GM13977 (cell line): ENCODE measurements around the gene PACS1.
"Not testable (repeated sequence)": the region's sequence is repeated elsewhere in the genome, so short reads cannot be mapped to it uniquely, and the experiment has no call there.

Experiments used
- DNase-seq: peaks from one replicate; pipeline ENCODE4 v3.0.0; 2012; ENCODE audit warnings: low spot score
- CTCF ChIP-seq: IDR thresholded peaks from 2 replicates; pipeline ENCODE4 v1.5.1; 2012; ENCODE audit warnings: mild to moderate bottlenecking, control low read depth; ENCODE audit not compliant: insufficient read depth; ENCODE audit errors: extremely low read depth, missing control alignments
- in situ Hi-C: fragments of 300-500 bp; cut with MboI; formaldehyde crosslinking; loops from one replicate; pipeline ENCODE4 v1.12.0; 2022; ENCODE audit warnings: low sequenced_read_pairs, low pct_unique_long_range_greater_than_20kb, mixed read lengths, inconsistent platforms; ENCODE audit not compliant: unreplicated experiment

The PACS1 gene

DNA sequence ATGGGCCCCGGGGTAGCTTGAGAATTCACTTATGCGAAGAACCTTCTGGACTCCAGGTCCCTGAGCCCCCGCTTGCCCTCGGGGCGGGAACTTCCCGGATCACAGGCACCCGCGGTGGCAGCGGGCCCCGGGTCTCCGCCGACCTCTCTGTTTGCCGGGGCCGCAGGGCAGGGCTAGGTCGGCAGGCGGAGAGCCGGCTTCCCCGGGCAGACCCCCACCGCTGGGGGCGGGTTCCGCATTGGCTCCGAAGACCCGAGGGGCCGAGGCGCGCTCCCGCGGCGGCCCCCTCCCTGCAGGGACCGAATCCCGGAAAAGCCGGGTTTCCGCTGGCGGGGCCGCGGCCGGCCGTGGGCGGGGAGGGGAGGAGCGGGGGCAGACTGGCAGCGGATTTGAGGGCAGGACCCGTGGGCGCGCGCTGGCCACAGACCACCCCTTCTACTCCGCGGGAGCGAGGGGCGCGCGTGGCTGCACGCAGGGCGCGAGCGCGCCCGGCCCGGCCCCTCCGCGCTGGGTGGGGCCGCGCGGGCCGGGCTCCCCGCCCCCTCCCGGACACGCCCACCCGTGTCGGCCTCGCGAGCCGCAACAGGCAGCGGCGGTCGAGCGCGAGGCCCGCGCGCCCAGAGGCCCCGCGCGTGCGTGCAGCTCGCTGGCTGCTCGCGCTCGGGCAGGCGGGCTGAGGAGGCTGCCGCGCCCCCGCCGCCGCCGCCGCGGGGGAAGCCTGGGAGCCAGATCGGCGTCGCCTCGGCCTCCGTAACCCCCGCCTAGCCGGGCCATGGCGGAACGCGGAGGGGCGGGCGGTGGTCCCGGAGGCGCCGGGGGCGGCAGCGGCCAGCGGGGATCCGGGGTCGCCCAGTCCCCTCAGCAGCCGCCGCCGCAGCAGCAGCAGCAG is at the start of gene PACS1:
Gene PACS1 (plus strand): TSS at position 558 of the 889 bp plus-strand sequence. CDS start 215 bp downstream, at position 773.
- no peak for TF ChIP-seq CTCF
- in situ Hi-C loops = no loop called here
- peak; percentile 95 for DNase-seq

DNA sequence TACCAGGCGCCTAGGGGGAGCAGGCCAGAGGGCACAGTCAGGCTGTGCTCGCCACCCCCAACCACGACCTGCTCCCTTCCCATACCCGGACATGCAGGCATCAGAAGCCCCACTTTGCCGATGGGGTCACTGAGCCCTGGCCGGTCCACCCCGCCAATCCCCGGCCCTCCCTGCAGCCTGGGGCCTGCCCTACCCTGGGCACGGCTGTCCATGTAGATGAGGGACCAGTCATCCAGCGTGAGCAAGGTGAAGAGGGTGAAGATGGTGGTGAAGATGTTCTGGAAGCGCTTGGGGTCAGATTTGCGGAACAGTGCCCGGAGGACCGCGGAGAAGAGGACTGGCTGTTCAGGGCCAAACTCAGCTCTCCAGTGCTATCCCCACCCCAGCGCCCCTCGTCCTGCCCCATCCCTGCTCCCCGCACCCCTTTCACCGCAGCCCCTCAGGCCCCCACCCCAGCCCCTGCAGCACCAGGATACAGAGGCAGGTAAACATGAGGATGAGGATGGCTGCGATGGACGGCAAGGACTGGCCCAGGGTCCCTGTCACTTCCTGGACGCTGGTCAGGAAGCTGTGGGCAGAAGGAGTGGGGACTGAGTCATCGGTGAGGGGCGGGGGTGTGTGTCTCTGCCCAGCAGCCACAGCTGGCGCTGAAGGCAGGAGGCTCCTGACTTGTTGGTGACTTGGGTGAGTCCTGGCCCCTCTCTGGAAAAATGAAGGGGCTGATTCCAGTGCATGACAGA is 49.3 kb upstream of the PACS1 start:
- TF ChIP-seq CTCF = no peak
- in situ Hi-C loops = no loop called here
- no peak for DNase-seq

DNA sequence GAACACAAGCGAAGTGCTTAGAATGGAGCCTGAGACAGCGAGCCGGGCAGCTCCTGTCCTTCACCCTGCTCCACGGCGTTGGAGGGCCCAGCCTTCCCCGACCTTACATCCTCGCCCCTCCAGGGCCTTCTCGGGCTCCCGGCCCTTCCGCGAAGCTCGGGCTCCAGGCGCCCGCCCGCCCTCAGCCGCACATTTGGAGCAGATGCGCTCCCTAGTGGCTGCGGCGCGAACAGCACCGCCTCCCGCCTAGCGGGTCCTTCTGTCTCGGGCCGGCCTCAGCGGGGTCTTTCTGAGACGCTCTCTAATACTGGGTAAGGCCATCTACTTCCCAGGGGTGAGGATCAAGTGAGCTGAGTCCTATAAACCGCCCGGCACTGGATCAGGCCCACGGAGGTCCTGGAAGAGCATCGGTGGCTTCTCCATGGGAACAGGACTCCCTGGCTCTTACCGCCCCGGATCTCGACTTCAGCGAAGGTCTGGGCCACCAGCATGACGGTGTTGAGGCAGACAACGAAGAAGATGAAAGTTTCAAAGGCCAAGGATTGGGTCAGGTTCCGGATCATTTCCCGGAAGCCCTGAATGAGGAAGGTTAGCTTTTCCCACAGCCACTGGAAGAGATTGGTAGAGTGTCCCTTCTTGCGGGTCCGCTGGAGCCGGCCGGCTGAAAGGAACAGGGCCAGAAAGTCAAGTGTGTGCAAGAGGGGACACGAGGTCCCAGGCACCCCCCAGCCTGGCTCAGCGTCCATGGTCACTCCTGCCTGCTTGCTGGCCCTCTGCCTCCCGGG is 47.5 kb upstream of the PACS1 start:
- peak; percentile 97 for TF ChIP-seq CTCF
- in situ Hi-C loops = no loop called here

DNA sequence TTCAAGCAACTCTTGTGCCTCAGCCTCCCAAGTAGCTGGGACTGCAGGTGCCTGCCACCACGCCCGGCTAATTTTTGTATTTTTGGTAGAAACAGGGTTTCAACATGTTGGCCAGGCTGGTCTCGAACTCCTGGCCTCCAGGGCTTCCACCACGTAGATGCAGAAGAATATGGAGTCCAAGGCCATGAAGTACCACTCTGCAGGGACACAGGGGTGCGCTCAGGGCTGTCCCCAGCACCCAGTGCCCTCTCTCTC is 47.0 kb upstream of the PACS1 start:
- DNase-seq, in situ Hi-C loops: not testable (repeated sequence)

More for the DNA sequence above, 47.5 kb upstream of the PACS1 start:
- peak; percentile 91 for DNase-seq

GRCh38 chr11:66026017-66026529 is 44.0 kb upstream of the PACS1 start, which contains the start of gene CATSPER1:
CATSPER1 (minus strand) TSS chr11:66026479; CDS start chr11:66026379, 100 bp downstream.
- in situ Hi-C loops = no loop called here
- no peak for TF ChIP-seq CTCF
- no peak for DNase-seq

- in situ Hi-C loops = no loop called here
- no peak for TF ChIP-seq CTCF
- no peak for DNase-seq
Observed at GRCh38 chr11:66032957-66033735, 36.9 kb upstream of the PACS1 start.
